Neutrophil (primary cell): Measurements from ENCODE around the gene NKAIN4.
"Not testable (repeated sequence)": the region's sequence is repeated elsewhere in the genome, so short reads cannot be mapped to it uniquely, and the experiment has no call there.

Source experiments
- H3K27ac ChIP-seq: fragments of 200-600 bp; sonication (generic); 2 replicates; pipeline ENCODE4 v1.5.1; 2016; ENCODE audit warnings: mild to moderate bottlenecking, moderate library complexity
- H3K27me3 ChIP-seq: fragments of 200-600 bp; sonication (generic); 2 replicates; pipeline ENCODE4 v1.6.0; 2016; ENCODE audit warnings: mild to moderate bottlenecking
- H3K36me3 ChIP-seq: fragments of 200-600 bp; sonication (generic); 2 replicates; pipeline ENCODE4 v1.5.1; 2017
- H3K4me1 ChIP-seq, 2 experiments: fragments of 200-600 bp in 1 of 2; sonication (generic) in 1 of 2; 1 replicate in 1 of 2; 2 replicates in 1 of 2; pipeline versions ENCODE4 v1.5.1 to v1.6.1; 2013 to 2016; ENCODE audit warnings: low read depth in 1 of 2, low read length in 1 of 2, mild to moderate bottlenecking in 1 of 2, moderate library complexity in 1 of 2; ENCODE audit not compliant: control insufficient read depth in 1 of 2, insufficient read depth in 1 of 2
- H3K4me3 ChIP-seq, 2 experiments: fragments of 200-600 bp in 1 of 2; sonication (generic) in 1 of 2; 1 replicate in 1 of 2; 2 replicates in 1 of 2; pipeline ENCODE4 v1.5.1; 2013 to 2016; ENCODE audit warnings: low read depth in 1 of 2, low read length in 1 of 2, mild to moderate bottlenecking in 1 of 2, moderate library complexity in 1 of 2
- H3K9me3 ChIP-seq: fragments of 200-600 bp; sonication (generic); 2 replicates; pipeline ENCODE4 v1.5.1; 2016
- TF ChIP-seq, protein P1 (sequence below): fragments of 200-600 bp; sonication (generic); IDR thresholded peaks from 2 replicates; pipeline ENCODE4 v1.5.1; 2016; ENCODE audit warnings: antibody characterized with exemption

Gene NKAIN4

DNA sequence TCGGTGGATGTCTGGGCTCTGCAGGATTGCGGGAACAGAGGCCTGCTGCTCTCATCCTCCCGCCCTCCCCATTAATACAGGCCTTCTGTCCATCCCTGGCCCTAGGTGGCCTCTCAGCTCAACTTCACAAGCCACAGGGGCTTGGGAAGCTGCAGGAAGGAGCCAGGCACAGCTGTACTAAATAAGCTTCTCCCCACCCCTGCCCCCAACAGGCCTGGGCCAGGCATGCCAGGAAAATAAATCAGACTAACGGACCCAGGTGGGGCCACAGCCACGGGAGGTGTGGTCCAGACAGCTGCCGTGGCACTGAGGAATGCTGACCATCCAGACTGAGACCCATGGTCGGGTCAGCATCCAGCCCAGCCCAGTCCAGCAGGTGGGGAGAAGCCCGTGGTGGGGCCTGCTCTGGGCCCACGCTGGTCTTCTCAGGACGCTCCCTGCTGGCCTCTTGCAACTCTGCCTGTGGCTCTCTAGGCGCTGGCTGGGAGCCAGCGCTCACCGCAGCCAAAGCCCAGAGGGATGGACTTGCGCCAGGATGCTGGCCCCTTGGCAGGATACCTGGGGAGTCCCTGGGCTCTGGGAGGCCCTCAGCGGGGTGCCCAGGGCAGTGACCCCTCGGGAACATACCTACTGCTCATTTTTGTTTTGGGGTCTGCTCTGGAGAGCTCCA is 29.7 kb downstream of the NKAIN4 start:
- H3K36me3 ChIP-seq = no peaks in the 10 kb centered on the region
- peaks cover 67% of the 10 kb centered on the region for H3K27me3 ChIP-seq
- H3K4me3 ChIP-seq = no peak overlapping the region
- H3K9me3 ChIP-seq = no peaks in the 10 kb centered on the region
- TF ChIP-seq, protein P1, sequence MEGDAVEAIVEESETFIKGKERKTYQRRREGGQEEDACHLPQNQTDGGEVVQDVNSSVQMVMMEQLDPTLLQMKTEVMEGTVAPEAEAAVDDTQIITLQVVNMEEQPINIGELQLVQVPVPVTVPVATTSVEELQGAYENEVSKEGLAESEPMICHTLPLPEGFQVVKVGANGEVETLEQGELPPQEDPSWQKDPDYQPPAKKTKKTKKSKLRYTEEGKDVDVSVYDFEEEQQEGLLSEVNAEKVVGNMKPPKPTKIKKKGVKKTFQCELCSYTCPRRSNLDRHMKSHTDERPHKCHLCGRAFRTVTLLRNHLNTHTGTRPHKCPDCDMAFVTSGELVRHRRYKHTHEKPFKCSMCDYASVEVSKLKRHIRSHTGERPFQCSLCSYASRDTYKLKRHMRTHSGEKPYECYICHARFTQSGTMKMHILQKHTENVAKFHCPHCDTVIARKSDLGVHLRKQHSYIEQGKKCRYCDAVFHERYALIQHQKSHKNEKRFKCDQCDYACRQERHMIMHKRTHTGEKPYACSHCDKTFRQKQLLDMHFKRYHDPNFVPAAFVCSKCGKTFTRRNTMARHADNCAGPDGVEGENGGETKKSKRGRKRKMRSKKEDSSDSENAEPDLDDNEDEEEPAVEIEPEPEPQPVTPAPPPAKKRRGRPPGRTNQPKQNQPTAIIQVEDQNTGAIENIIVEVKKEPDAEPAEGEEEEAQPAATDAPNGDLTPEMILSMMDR = no peak
- no peaks in the 10 kb centered on the region for H3K4me1 ChIP-seq
- no peak overlapping the region for H3K27ac ChIP-seq

DNA sequence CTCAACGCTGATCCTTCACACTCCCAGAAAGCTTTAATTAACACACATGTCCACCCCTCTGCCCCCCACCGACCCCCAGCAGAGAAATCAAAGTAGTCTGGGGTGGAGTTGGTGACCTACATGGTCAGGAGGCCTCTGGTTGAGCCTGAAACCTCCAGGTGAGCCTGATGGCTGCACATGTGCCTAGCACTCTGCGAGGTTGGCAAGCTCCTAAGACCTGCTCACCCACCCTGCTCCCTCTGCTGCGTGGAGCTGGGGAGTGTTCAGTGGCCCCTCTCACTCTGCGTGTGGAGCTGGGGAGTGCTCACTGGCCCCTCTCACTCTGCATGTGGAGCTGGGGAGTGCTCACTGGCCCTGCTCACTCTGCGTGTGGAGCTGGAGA is 30.4 kb downstream of the NKAIN4 start:
- Histone ChIP-seq H3K4me3 (no peak overlapping the region), H3K36me3 (no peaks in the 10 kb centered on the region), H3K9me3 (no peaks in the 10 kb centered on the region), H3K27me3 (peaks cover 67% of the 10 kb centered on the region), H3K4me1 (no peaks in the 10 kb centered on the region), H3K27ac (no peak overlapping the region)
- TF ChIP-seq, protein P1 = no peak

DNA sequence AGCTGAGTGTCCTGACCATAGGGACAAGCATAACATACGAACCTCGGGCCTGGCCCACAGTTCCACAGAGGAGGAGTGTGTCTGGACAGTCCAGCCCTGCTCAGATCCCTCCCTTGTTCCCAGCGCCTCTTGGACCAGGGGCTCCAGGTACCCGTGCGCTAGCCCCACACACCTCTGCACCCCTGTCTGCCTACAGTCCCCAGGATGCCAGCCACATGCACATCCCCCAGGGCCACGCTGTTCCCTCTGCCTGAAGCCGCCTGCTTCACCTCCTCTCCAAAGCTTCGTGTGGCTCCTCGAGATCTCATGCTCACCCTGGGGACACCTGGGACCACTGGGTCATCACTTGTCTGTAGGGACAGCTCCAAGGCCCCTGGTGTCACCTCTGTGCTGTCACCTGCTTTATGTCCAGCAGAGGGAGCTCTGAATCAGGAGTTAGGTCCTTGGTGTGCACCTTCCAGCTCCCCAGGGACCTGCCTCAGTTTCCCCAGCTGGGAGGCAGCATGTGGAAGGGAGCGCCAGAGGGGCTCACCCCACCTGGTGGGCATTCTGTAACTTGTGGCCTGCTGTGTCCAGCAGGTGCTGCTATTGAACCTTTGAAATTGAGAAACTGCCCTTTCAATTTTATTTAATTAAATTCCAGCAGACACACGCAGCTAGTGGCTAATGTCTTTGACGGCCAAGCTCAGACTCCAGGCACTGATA is 31.0 kb downstream of the NKAIN4 start:
- H3K4me3 ChIP-seq = no peak overlapping the region
- H3K27me3 ChIP-seq = peaks cover 62% of the 10 kb centered on the region
- TF ChIP-seq, protein P1 = no peak
- no peaks in the 10 kb centered on the region for H3K9me3 ChIP-seq
- no peaks in the 10 kb centered on the region for H3K36me3 ChIP-seq
- no peaks in the 10 kb centered on the region for H3K4me1 ChIP-seq
- H3K27ac ChIP-seq = no peak overlapping the region

DNA sequence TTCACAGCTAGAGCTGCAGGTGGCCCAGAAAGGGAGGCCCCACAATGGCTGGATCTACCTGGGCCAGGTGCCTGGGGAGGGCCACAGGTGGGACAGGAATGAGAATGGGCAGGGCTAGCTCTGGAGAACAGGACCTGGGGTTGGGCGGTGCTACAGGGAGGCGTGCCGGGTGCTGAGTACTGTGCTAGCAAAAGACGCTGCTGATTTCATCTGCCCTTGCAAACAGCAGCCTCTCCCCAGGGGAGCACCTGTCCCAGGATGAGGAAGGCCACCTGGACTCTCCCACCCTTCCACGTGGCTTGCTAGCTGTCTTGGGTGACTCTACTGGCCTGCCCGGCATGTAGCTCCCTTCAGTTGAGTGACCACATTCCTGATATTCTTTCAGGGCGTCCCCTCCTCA is 31.7 kb downstream of the NKAIN4 start:
- no peak overlapping the region for H3K27ac ChIP-seq
- no peaks in the 10 kb centered on the region for H3K9me3 ChIP-seq
- peaks cover 60% of the 10 kb centered on the region for H3K27me3 ChIP-seq
- TF ChIP-seq, protein P1 = no peak
- no peaks in the 10 kb centered on the region for H3K36me3 ChIP-seq
- no peak overlapping the region for H3K4me3 ChIP-seq
- H3K4me1 ChIP-seq = no peaks in the 10 kb centered on the region

DNA sequence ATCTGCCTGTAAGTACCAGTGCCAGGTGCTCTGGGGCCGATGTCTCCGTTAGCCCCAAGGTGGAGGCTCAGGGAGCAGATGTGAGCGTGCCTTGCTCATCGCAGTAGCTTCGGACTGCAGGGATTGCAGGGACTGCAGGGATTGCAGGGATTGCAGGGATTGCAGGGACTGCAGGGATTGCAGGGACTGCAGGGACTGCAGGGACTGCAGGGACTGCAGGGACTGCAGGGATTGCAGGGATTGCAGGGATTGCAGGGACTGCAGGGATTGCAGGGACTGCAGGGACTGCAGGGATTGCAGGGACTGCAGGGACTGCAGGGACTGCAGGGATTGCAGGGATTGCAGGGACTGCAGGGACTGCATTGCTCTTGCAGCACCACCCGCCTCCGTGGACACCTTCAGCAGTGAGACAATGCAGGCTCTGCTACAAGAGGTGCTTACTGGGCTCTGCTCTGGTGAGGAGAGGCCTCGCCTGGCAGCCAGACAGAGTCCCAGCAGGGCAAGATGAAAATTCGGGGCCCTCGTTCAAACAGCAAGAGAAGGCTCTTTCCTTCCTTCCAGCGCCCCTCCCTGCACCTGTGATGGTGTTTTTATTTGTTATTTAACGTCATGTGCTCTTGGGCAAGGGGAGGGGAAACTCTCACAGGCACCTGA is 32.7 kb downstream of the NKAIN4 start:
- H3K27ac ChIP-seq, H3K4me3 ChIP-seq, H3K9me3 ChIP-seq, H3K4me1 ChIP-seq, H3K36me3 ChIP-seq: not testable (repeated sequence)
- H3K27me3 ChIP-seq = peaks cover 55% of the 10 kb centered on the region
